Ishikawa (cell line): ENCODE measurements around the gene TBL1X.

Source experiments
- CEBPB ChIP-seq: IDR thresholded peaks from 2 replicates; pipeline ENCODE4 v1.6.1; 2012
- CREB1 ChIP-seq: IDR thresholded peaks from 2 replicates; pipeline ENCODE4 v1.6.1; 2012; ENCODE audit warnings: low read depth
- EGR1 ChIP-seq: IDR thresholded peaks from 2 replicates; pipeline ENCODE4 v1.6.1; 2012
- EP300 ChIP-seq: IDR thresholded peaks from 2 replicates; pipeline ENCODE4 v1.6.1; 2012; ENCODE audit warnings: borderline replicate concordance
- FOXM1 ChIP-seq: IDR thresholded peaks from 2 replicates; pipeline ENCODE4 v1.6.1; 2012; ENCODE audit warnings: low read depth, borderline replicate concordance
- NFIC ChIP-seq: IDR thresholded peaks from 2 replicates; pipeline ENCODE4 v1.6.1; 2012
- RAD21 ChIP-seq: IDR thresholded peaks from 2 replicates; pipeline ENCODE4 v1.6.1; 2012; ENCODE audit warnings: low read depth
- TAF1 ChIP-seq: IDR thresholded peaks from 2 replicates; pipeline ENCODE4 v1.6.1; 2012; ENCODE audit warnings: low read depth, mild to moderate bottlenecking
- TCF12 ChIP-seq: IDR thresholded peaks from 2 replicates; pipeline ENCODE4 v1.6.1; 2012; ENCODE audit warnings: low read depth
- TEAD4 ChIP-seq: IDR thresholded peaks from 2 replicates; pipeline ENCODE4 v1.6.1; 2012
- YY1 ChIP-seq: IDR thresholded peaks from 2 replicates; pipeline ENCODE4 v1.6.1; 2012; ENCODE audit warnings: low read depth
- ZBTB7A ChIP-seq: IDR thresholded peaks from 2 replicates; pipeline ENCODE4 v1.6.1; 2012; ENCODE audit warnings: low read depth
- TF ChIP-seq, protein P1 (sequence below): IDR thresholded peaks from 2 replicates; pipeline ENCODE4 v1.6.1; 2012
- TF ChIP-seq, protein P2 (sequence below): IDR thresholded peaks from 2 replicates; pipeline ENCODE4 v1.6.1; 2012
- TF ChIP-seq, protein P3 (sequence below): IDR thresholded peaks from 2 replicates; pipeline ENCODE4 v1.6.1; 2012; ENCODE audit warnings: low read depth, mild to moderate bottlenecking

TBL1X gene

DNA sequence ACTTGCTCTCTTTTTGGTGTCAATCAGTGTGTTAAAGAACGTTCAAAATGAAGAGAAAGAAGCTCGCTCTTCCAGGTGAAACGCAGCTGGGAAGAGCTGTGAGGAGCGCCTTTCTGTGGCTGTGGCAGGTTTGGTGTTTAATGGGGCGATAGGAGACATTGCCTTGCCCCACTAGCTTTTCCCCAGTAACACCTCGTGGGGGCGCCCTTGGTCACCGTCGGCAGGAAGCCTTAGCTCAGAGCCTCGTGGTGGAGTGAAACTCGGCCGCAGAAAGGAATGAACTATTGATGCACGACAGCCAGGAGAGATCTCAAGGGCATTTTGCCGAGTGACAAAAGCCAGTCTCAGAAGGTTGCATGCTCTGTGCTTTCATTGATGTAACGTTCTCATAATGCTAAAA lies 235.7 kb downstream of the TBL1X start:
- TF ChIP-seq, protein P1, sequence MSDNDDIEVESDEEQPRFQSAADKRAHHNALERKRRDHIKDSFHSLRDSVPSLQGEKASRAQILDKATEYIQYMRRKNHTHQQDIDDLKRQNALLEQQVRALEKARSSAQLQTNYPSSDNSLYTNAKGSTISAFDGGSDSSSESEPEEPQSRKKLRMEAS: no peak

DNA sequence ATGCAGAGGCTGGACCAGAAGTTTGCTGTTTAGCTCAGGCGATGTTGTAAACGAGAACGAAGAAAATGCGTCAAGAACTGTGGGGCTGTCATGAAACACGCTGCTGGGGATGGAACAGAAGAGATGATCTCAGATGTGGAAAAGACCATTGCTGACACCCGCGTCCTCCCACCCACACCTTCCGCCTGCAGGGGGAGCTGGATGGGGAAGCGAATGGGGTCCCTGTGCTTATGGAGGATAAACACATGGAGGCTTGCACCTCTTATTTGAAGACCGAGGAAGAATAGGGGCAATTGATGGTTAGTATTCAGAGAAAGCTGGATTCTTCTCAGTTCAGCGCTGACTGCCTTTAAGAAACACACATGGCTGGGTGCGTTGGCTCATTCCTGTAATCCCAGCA lies 236.9 kb downstream of the TBL1X start:
- TF ChIP-seq, protein P2, sequence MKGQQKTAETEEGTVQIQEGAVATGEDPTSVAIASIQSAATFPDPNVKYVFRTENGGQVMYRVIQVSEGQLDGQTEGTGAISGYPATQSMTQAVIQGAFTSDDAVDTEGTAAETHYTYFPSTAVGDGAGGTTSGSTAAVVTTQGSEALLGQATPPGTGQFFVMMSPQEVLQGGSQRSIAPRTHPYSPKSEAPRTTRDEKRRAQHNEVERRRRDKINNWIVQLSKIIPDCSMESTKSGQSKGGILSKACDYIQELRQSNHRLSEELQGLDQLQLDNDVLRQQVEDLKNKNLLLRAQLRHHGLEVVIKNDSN: no peak
- no peak for TF ChIP-seq ZBTB7A
- no peak for TF ChIP-seq TAF1
- TF ChIP-seq YY1: no peak
- TF ChIP-seq, protein P3, sequence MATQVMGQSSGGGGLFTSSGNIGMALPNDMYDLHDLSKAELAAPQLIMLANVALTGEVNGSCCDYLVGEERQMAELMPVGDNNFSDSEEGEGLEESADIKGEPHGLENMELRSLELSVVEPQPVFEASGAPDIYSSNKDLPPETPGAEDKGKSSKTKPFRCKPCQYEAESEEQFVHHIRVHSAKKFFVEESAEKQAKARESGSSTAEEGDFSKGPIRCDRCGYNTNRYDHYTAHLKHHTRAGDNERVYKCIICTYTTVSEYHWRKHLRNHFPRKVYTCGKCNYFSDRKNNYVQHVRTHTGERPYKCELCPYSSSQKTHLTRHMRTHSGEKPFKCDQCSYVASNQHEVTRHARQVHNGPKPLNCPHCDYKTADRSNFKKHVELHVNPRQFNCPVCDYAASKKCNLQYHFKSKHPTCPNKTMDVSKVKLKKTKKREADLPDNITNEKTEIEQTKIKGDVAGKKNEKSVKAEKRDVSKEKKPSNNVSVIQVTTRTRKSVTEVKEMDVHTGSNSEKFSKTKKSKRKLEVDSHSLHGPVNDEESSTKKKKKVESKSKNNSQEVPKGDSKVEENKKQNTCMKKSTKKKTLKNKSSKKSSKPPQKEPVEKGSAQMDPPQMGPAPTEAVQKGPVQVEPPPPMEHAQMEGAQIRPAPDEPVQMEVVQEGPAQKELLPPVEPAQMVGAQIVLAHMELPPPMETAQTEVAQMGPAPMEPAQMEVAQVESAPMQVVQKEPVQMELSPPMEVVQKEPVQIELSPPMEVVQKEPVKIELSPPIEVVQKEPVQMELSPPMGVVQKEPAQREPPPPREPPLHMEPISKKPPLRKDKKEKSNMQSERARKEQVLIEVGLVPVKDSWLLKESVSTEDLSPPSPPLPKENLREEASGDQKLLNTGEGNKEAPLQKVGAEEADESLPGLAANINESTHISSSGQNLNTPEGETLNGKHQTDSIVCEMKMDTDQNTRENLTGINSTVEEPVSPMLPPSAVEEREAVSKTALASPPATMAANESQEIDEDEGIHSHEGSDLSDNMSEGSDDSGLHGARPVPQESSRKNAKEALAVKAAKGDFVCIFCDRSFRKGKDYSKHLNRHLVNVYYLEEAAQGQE: no peak
- TF ChIP-seq EP300: no peak

DNA sequence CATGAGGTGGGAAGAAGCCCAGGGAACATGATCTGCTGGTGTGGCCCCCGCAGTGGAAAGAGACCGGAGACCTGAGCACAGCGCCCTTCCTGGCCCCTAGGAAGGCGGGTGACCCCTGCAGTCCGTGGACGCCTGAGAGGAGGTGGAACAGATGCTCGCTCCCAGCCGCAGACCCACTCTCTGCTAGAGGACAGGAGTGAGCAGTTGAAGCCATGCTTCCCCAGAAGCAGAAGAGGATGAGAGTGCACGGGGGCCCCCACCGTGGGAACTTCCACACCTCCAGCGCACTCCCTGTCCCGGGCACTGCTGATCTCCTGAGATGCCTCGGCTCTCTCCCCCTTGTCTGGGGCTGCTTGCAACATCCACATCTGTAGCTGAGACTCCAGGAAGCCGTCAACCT lies 238.5 kb downstream of the TBL1X start:
- no peak for TF ChIP-seq CEBPB
- TF ChIP-seq, protein P2: no peak

DNA sequence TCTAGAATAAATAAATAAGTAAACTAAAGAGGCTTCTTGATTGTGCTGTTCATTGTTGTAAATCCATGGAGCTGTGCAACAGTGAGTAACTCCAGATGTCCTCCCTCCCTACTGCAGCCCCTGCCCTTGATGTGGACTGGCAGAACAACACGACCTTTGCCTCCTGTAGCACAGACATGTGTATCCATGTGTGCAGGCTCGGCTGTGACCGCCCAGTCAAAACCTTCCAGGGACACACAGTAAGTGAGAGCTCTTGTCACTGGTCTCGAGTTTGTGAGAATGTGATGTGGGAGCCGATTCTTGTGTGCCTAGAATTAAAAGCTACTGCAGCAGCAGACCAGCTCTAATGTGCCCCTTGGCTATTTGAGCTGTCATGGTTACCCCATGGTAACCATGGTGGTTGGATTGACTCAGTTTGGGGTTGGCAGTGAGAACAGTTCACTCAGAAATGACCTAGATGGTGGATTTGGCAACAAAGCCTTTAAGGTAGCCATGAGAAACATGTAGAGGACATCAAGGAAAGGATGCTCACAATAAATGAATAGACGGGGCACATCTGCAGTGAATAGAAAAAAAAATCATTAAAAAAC lies 240.1 kb downstream of the TBL1X start:
- no peak for TF ChIP-seq CREB1
- no peak for TF ChIP-seq EP300
- TF ChIP-seq TEAD4: no peak
- TF ChIP-seq CEBPB: no peak
- TF ChIP-seq, protein P1: no peak
- TF ChIP-seq RAD21: no peak
- no peak for TF ChIP-seq FOXM1
- TF ChIP-seq, protein P2: no peak
- no peak for TF ChIP-seq TAF1
- no peak for TF ChIP-seq TCF12
- TF ChIP-seq, protein P3: no peak
- TF ChIP-seq ZBTB7A: no peak
- no peak for TF ChIP-seq YY1

DNA sequence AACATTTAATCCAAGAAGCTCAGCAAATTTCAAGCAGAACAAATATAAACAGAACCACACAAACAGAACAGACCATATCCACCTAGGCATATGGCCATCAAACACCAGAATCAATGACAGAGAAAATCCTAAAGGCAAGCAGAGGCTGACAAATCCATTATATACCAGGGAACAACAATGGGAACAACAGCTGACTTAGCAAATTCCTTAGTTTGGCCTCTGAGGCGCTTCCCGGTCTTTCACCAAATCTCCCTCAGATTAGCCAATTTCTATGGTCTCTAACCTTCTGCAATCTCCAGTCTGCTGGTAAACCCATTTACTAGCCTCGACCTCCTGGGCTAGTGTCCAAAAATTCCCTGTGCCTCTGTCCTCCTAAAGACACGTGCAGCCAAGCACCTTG lies 241.6 kb downstream of the TBL1X start:
- TF ChIP-seq CEBPB (no peak), EGR1 (no peak), YY1 (no peak), NFIC (no peak), TAF1 (no peak), EP300 (no peak), TEAD4 (no peak), RAD21 (no peak), CREB1 (no peak), ZBTB7A (no peak), TCF12 (no peak), FOXM1 (no peak)
- TF ChIP-seq, protein P3: no peak
- TF ChIP-seq, protein P1: no peak
- TF ChIP-seq, protein P2: no peak
